K562 (cell line): ENCODE measurements around the gene GOLGA2. TPM values are rescaled to one million over a fixed set of nuclear protein-coding genes. Genes with fewer than 3 reads are reported as not detected.

Source experiments
- CCAR2 ChIP-seq: fragments of 200-400 bp; formaldehyde crosslinking; IDR thresholded peaks from 2 replicates; pipeline ENCODE4 v1.6.1; 2017; ENCODE audit warnings: mild to moderate bottlenecking, low read depth, low read length
- CHCHD3 ChIP-seq: fragments of 250-450 bp; sonication (Bioruptor Pico); IDR thresholded peaks from 2 replicates; pipeline ENCODE4 v2.1.2; 2022; ENCODE audit warnings: mild to moderate bottlenecking
- CHD4 ChIP-seq: fragments of 200-600 bp; sonication (generic); IDR thresholded peaks from 3 replicates; pipeline ENCODE4 v1.6.1; 2012; ENCODE audit warnings: low read depth, mild to moderate bottlenecking, mixed read lengths, low read length, inconsistent platforms; ENCODE audit not compliant: insufficient read depth, insufficient replicate concordance, poor library complexity, severe bottlenecking
- ERF ChIP-seq: fragments of 450-650 bp; formaldehyde crosslinking; IDR thresholded peaks from 2 replicates; pipeline ENCODE4 v1.4.0; 2020; ENCODE audit warnings: mild to moderate bottlenecking, mixed read lengths
- HMG20A ChIP-seq: fragments of 450-650 bp; formaldehyde crosslinking; conservative IDR thresholded peaks from 2 replicates; pipeline ENCODE4 v1.4.0; 2020; ENCODE audit warnings: mild to moderate bottlenecking, mixed read lengths
- NFYB ChIP-seq: IDR thresholded peaks from 2 replicates; pipeline ENCODE4 v1.6.1; 2011; ENCODE audit warnings: mild to moderate bottlenecking, moderate library complexity; ENCODE audit not compliant: insufficient read length; ENCODE audit errors: extremely low read depth
- POLR2A ChIP-seq: fragments of 450-650 bp; conservative IDR thresholded peaks from 2 replicates; pipeline ENCODE4 v1.6.1; 2016
- SIN3A ChIP-seq, 2 experiments: fragments of 150-350 bp in 1 of 2; IDR thresholded peaks; 2 replicates each; pipeline ENCODE4 v1.6.1; 2011 to 2016; ENCODE audit warnings: borderline replicate concordance in 2 of 2, low read depth in 2 of 2, low read length in 2 of 2, mild to moderate bottlenecking in 2 of 2, moderate library complexity in 2 of 2; ENCODE audit not compliant: control insufficient read depth in 1 of 2
- ZNF512 ChIP-seq: IDR thresholded peaks from 2 replicates; pipeline ENCODE4 v1.6.1; 2016; ENCODE audit warnings: missing genetic modification characterization, missing compliant biosample characterization
- ZZZ3 ChIP-seq: fragments of 450-650 bp; IDR thresholded peaks from 2 replicates; pipeline ENCODE4 v1.6.1; 2016; ENCODE audit warnings: antibody characterized with exemption, mild to moderate bottlenecking, moderate library complexity
- polyA plus RNA-seq, 8 experiments: library from polyadenylated mRNA; depleted of rRNA in 4 of 8; stranded (reverse) in 5 of 8; unstranded in 3 of 8; fragments of >200 nt; fragmentation: Nextera tagmentation in 2 of 8; fragmentation: Illumina TruSeq in 1 of 8; extraction: Ambion mirVana in 2 of 8; extraction: Trizol in 1 of 8; gene quantifications; 2 replicates each; pipeline versions ENCODE4 v1.2.1 to v1.2.3, GENCODE V29; 2011 to 2014; ENCODE audit warnings: inconsistent platforms in 1 of 8, missing spikeins in 1 of 8
- total RNA-seq, 7 experiments: library from RNA; depleted of rRNA in 6 of 7; stranded (reverse); fragments of >200 nt in 6 of 7; fragmentation: Illumina TruSeq in 2 of 7; extraction: Trizol in 2 of 7; gene quantifications; 2 replicates each; pipeline versions ENCODE4 v1.2.1 to v1.2.3, GENCODE V29; 2011 to 2021; ENCODE audit warnings: low replicate concordance in 1 of 7
- TF ChIP-seq, protein P1 (sequence below), 2 experiments: fragments of 150-350 bp in 1 of 2; IDR thresholded peaks; 2 replicates each; pipeline ENCODE4 v1.6.1; 2012 to 2016; ENCODE audit warnings: low read depth in 2 of 2, low read length in 2 of 2, mild to moderate bottlenecking in 1 of 2, moderate library complexity in 1 of 2
- TF ChIP-seq, protein P2 (sequence below): fragments of 450-650 bp; IDR thresholded peaks from 2 replicates; pipeline ENCODE4 v1.6.1; 2016; ENCODE audit warnings: antibody characterized with exemption

The GOLGA2 gene
- total and polyA plus RNA-seq, 9 of the 15 experiments (the other 6 are each of a cell fraction or from before 2014, with no cell fraction given) = 15.7 to 138 (median 76.0) TPM

GRCh38 chr9:128254855-128255759 is 20.7 kb downstream of the GOLGA2 start (continued):
- TF ChIP-seq ZNF512 (tag) (no peak), HMG20A (no peak), ZZZ3 (no peak), ERF (CRISPR knock-in tag) (peak; percentile 73; the same call in 1 of the 2 replicates), POLR2A (peak; percentile 63), CHD4 (no peak), NFYB (no peak), CCAR2 (no peak), CHCHD3 (CRISPR knock-in tag) (no peak), SIN3A (IDR thresholded peaks at IDR 0.05; ENCODE audit: borderline replicate concordance in 2 of 2, control insufficient read depth in 1 of 2, low read depth in 2 of 2, low read length in 2 of 2) (peak in 1 of 2 experiments; percentile 32; a peak in 1 of 4 replicates)
- TF ChIP-seq, protein P1, sequence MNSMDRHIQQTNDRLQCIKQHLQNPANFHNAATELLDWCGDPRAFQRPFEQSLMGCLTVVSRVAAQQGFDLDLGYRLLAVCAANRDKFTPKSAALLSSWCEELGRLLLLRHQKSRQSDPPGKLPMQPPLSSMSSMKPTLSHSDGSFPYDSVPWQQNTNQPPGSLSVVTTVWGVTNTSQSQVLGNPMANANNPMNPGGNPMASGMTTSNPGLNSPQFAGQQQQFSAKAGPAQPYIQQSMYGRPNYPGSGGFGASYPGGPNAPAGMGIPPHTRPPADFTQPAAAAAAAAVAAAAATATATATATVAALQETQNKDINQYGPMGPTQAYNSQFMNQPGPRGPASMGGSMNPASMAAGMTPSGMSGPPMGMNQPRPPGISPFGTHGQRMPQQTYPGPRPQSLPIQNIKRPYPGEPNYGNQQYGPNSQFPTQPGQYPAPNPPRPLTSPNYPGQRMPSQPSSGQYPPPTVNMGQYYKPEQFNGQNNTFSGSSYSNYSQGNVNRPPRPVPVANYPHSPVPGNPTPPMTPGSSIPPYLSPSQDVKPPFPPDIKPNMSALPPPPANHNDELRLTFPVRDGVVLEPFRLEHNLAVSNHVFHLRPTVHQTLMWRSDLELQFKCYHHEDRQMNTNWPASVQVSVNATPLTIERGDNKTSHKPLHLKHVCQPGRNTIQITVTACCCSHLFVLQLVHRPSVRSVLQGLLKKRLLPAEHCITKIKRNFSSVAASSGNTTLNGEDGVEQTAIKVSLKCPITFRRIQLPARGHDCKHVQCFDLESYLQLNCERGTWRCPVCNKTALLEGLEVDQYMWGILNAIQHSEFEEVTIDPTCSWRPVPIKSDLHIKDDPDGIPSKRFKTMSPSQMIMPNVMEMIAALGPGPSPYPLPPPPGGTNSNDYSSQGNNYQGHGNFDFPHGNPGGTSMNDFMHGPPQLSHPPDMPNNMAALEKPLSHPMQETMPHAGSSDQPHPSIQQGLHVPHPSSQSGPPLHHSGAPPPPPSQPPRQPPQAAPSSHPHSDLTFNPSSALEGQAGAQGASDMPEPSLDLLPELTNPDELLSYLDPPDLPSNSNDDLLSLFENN (IDR thresholded peaks at IDR 0.05; ENCODE audit: low read depth in 2 of 2, low read length in 2 of 2) = 0 out of 4 replicates have a peak, but pooled peaks of 1 of the 2 experiments have one; percentile 53
- TF ChIP-seq, protein P2, sequence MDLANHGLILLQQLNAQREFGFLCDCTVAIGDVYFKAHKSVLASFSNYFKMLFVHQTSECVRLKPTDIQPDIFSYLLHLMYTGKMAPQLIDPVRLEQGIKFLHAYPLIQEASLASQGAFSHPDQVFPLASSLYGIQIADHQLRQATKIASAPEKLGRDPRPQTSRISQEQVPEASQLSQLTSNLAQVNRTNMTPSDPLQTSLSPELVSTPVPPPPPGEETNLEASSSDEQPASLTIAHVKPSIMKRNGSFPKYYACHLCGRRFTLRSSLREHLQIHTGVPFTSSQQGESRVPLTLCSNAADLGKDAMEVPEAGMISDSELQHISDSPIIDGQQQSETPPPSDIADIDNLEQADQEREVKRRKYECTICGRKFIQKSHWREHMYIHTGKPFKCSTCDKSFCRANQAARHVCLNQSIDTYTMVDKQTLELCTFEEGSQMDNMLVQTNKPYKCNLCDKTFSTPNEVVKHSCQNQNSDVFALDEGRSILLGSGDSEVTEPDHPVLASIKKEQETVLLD = peak; percentile 66; the same call in 1 of the 2 replicates
